ENCODE data around the gene CFAP73. TPM values are rescaled to one million over a fixed set of nuclear protein-coding genes. Genes with fewer than 3 reads are reported as not detected.

CFAP73 gene
- total and polyA plus RNA-seq, 10 of the 15 experiments (the other 5 are each of a cell fraction or from before 2014, with no cell fraction given) = 0.18 TPM; not detected in 9

DNA sequence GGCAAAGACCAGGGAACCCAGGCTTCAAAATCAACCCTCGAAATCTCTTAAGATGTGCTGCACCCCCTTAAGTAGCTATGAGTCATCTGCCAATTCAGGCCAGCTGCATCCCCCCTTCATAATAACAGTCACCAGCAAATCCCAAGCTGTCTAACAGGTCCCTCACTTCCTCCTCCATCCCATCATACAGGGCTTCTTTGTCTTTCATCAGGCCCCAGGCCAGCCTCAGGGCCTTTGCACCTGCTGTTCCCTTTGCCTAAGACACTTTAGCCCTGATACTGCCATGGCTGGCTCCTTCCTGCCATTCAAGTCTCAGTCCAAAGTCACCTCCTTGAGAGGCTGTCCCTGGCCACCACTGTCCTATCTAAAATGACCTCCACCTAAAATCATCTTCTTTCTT lies 18.0 kb upstream of the CFAP73 start:
- DNase-seq (ENCODE audit: low read depth, low spot score) = no peak
- Histone ChIP-seq H3K4me1 (ENCODE audit: control insufficient read depth, insufficient read depth, low read length) (peaks cover 3% of the 10 kb centered on the region; the same call in 1 of the 2 replicates), H4K20me1 (ENCODE audit: control insufficient read depth, insufficient read depth) (no peaks in the 10 kb centered on the region), H3K9me3 (replicated peaks; ENCODE audit: control insufficient read depth, insufficient read depth, low read length) (no peaks in the 10 kb centered on the region), H2AFZ (ENCODE audit: control insufficient read depth, low read depth, low read length) (no peak overlapping the region), H3K4me2 (ENCODE audit: control insufficient read depth, insufficient read depth) (no peak overlapping the region), H3K9ac (ENCODE audit: control insufficient read depth, insufficient read depth, low read length) (no peak overlapping the region), H3K79me2 (ENCODE audit: control insufficient read depth, insufficient read depth, low read length) (no peaks in the 10 kb centered on the region), H3K36me3 (ENCODE audit: control insufficient read depth in 2 of 2, insufficient read depth in 2 of 2, low read length in 1 of 2) (no peaks in the 10 kb centered on the region), H3K4me3 (no peak overlapping the region), H3K27me3 (replicated peaks in 1 of 2; ENCODE audit: control insufficient read depth in 2 of 2, insufficient read depth in 2 of 2, low read length in 1 of 2) (no peaks in the 10 kb centered on the region; a peak in 2 of 4 replicates), H3K27ac (ENCODE audit: control insufficient read depth, insufficient read depth) (no peak overlapping the region)
- BruUV-seq (replicated peaks) = no TSS peak
- no peak for ATAC-seq
- WGBS (ENCODE audit: insufficient coverage, insufficient replicate concordance, low lambda C conversion rate, missing lambda C conversion rate) = 44% methylated on average over 1 of the region's 1 CpG
- CTCF ChIA-PET = interaction anchor here (0.9 to 3.5 kb wide), 9 partner anchors 22 to 231 kb away, joined by 3 to 14 read pairs (median 3); no protein-coding TSS in a partner anchor
- POLR2A ChIA-PET = no interaction called here
- no peak for FAIRE-seq
- SMC1A ChIA-PET (ENCODE audit: uncharacterized antibody, unreplicated experiment) = interaction anchor here (1.1 to 1.2 kb wide), 2 partner anchors 25 to 42 kb away, joined by 4 read pairs; no protein-coding TSS in a partner anchor
- in situ Hi-C loops (cut with MboI) (no loop called here), intact Hi-C loops (cut with micrococcal nuclease; ENCODE audit: unreplicated experiment) (no loop called here)
- RAD21 ChIA-PET (ENCODE audit: unreplicated experiment) = interaction anchor here (0.9 to 2.1 kb wide), 3 partner anchors 22 to 83 kb away, joined by 3 to 7 read pairs (median 3); no protein-coding TSS in a partner anchor
- no peak for TF ChIP-seq TBL1XR1 (IDR thresholded peaks at IDR 0.05; ENCODE audit: low read depth, low read length)
- TF ChIP-seq POLR2AphosphoS5 (IDR thresholded peaks at IDR 0.05; ENCODE audit: low read length) = no peak
- TF ChIP-seq, protein P1, sequence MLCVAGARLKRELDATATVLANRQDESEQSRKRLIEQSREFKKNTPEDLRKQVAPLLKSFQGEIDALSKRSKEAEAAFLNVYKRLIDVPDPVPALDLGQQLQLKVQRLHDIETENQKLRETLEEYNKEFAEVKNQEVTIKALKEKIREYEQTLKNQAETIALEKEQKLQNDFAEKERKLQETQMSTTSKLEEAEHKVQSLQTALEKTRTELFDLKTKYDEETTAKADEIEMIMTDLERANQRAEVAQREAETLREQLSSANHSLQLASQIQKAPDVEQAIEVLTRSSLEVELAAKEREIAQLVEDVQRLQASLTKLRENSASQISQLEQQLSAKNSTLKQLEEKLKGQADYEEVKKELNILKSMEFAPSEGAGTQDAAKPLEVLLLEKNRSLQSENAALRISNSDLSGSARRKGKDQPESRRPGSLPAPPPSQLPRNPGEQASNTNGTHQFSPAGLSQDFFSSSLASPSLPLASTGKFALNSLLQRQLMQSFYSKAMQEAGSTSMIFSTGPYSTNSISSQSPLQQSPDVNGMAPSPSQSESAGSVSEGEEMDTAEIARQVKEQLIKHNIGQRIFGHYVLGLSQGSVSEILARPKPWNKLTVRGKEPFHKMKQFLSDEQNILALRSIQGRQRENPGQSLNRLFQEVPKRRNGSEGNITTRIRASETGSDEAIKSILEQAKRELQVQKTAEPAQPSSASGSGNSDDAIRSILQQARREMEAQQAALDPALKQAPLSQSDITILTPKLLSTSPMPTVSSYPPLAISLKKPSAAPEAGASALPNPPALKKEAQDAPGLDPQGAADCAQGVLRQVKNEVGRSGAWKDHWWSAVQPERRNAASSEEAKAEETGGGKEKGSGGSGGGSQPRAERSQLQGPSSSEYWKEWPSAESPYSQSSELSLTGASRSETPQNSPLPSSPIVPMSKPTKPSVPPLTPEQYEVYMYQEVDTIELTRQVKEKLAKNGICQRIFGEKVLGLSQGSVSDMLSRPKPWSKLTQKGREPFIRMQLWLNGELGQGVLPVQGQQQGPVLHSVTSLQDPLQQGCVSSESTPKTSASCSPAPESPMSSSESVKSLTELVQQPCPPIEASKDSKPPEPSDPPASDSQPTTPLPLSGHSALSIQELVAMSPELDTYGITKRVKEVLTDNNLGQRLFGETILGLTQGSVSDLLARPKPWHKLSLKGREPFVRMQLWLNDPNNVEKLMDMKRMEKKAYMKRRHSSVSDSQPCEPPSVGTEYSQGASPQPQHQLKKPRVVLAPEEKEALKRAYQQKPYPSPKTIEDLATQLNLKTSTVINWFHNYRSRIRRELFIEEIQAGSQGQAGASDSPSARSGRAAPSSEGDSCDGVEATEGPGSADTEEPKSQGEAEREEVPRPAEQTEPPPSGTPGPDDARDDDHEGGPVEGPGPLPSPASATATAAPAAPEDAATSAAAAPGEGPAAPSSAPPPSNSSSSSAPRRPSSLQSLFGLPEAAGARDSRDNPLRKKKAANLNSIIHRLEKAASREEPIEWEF (IDR thresholded peaks at IDR 0.05; ENCODE audit: insufficient replicate concordance, low read depth, low read length) = no peak
- TF ChIP-seq SIX5 (IDR thresholded peaks at IDR 0.05; ENCODE audit: low read depth, low read length, severe bottlenecking) = no peak
- TF ChIP-seq FOXK2 (IDR thresholded peaks at IDR 0.05) = no peak
- TF ChIP-seq, protein P2, sequence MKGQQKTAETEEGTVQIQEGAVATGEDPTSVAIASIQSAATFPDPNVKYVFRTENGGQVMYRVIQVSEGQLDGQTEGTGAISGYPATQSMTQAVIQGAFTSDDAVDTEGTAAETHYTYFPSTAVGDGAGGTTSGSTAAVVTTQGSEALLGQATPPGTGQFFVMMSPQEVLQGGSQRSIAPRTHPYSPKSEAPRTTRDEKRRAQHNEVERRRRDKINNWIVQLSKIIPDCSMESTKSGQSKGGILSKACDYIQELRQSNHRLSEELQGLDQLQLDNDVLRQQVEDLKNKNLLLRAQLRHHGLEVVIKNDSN (IDR thresholded peaks at IDR 0.05; ENCODE audit: borderline replicate concordance, extremely low read length, insufficient read depth, low read depth, low read length) = no peak
- TF ChIP-seq, protein P3, sequence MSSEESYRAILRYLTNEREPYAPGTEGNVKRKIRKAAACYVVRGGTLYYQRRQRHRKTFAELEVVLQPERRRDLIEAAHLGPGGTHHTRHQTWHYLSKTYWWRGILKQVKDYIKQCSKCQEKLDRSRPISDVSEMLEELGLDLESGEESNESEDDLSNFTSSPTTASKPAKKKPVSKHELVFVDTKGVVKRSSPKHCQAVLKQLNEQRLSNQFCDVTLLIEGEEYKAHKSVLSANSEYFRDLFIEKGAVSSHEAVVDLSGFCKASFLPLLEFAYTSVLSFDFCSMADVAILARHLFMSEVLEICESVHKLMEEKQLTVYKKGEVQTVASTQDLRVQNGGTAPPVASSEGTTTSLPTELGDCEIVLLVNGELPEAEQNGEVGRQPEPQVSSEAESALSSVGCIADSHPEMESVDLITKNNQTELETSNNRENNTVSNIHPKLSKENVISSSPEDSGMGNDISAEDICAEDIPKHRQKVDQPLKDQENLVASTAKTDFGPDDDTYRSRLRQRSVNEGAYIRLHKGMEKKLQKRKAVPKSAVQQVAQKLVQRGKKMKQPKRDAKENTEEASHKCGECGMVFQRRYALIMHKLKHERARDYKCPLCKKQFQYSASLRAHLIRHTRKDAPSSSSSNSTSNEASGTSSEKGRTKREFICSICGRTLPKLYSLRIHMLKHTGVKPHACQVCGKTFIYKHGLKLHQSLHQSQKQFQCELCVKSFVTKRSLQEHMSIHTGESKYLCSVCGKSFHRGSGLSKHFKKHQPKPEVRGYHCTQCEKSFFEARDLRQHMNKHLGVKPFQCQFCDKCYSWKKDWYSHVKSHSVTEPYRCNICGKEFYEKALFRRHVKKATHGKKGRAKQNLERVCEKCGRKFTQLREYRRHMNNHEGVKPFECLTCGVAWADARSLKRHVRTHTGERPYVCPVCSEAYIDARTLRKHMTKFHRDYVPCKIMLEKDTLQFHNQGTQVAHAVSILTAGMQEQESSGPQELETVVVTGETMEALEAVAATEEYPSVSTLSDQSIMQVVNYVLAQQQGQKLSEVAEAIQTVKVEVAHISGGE (CRISPR knock-in tag; IDR thresholded peaks at IDR 0.05) = no peak
- TF ChIP-seq, protein P4, sequence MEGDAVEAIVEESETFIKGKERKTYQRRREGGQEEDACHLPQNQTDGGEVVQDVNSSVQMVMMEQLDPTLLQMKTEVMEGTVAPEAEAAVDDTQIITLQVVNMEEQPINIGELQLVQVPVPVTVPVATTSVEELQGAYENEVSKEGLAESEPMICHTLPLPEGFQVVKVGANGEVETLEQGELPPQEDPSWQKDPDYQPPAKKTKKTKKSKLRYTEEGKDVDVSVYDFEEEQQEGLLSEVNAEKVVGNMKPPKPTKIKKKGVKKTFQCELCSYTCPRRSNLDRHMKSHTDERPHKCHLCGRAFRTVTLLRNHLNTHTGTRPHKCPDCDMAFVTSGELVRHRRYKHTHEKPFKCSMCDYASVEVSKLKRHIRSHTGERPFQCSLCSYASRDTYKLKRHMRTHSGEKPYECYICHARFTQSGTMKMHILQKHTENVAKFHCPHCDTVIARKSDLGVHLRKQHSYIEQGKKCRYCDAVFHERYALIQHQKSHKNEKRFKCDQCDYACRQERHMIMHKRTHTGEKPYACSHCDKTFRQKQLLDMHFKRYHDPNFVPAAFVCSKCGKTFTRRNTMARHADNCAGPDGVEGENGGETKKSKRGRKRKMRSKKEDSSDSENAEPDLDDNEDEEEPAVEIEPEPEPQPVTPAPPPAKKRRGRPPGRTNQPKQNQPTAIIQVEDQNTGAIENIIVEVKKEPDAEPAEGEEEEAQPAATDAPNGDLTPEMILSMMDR (IDR thresholded peaks at IDR 0.05 in 2 of 3, conservative IDR thresholded peaks at IDR 0.05 in 1 of 3; ENCODE audit: control insufficient read depth in 2 of 3, extremely low read depth in 1 of 3, insufficient read depth in 1 of 3, low read depth in 3 of 3, low read length in 3 of 3) = no peak
- TF ChIP-seq CHD1 (IDR thresholded peaks at IDR 0.05; ENCODE audit: low read depth, low read length) = no peak
- no peak for TF ChIP-seq FOXM1 (IDR thresholded peaks at IDR 0.05; ENCODE audit: low read depth, low read length)
- TF ChIP-seq NR2C2 (IDR thresholded peaks at IDR 0.05; ENCODE audit: borderline replicate concordance, control insufficient read depth, insufficient read length, low read depth) = no peak
- TF ChIP-seq ZZZ3 (IDR thresholded peaks at IDR 0.05; ENCODE audit: control insufficient read depth, insufficient read length, low read depth) = no peak
